Renal cortical epithelial cell (primary cell): ENCODE measurements around the gene ARL6IP1. TPM values are rescaled to one million over a fixed set of nuclear protein-coding genes. Genes with fewer than 3 reads are reported as not detected.
"Not testable (repeated sequence)": the region's sequence is repeated elsewhere in the genome, so short reads cannot be mapped to it uniquely, and the experiment has no call there.

Experiments used
- DNase-seq: peaks from one replicate; pipeline ENCODE4 v3.0.0-alpha.2; 2011; ENCODE audit warnings: low read depth
- total RNA-seq: library from RNA; depleted of rRNA; stranded (reverse); fragments of >200 nt; gene quantifications from 2 replicates; pipeline ENCODE4 v1.2.3, GENCODE V29; 2014

The ARL6IP1 gene
- total RNA-seq, 1 donor from 2014 or later = 307 TPM

DNA sequence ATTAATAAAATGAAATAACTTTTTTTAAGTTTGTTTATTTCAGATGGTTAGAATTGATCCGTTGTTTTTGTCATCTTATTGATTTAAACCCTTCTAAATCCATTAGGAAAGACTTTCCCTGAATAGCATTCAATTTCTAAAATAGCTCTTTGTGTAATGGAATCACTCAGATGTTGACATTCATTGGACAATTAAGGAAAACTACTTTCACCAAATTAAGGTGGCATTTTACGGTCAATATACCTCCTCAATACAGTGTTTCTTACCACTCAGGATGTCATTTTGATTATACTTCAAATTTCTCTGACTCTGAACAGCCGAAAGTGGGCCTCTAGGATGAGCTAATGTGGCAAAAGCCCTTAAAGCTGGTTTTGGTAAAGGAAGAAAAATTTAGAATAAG lies 1.8 kb downstream of the ARL6IP1 start:
- no peak for DNase-seq

DNA sequence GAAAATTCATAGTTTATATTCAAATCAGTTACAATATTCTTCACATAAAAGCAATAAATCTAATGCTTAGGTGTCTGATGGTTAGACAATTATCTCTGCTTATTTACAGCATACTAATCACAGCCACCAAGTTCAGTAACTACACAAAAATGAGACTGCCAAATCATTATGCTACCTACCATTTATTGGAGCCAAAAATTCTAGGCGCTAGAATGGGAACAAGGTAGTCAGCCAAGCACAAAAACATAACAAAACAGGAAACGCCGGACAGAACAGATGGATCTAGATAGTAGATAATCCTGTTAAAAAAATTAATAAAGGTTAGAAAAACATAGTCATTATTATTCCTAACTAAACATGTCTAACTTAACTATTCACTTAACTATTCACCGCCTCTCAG lies 3.6 kb downstream of the ARL6IP1 start:
- DNase-seq = no peak

DNA sequence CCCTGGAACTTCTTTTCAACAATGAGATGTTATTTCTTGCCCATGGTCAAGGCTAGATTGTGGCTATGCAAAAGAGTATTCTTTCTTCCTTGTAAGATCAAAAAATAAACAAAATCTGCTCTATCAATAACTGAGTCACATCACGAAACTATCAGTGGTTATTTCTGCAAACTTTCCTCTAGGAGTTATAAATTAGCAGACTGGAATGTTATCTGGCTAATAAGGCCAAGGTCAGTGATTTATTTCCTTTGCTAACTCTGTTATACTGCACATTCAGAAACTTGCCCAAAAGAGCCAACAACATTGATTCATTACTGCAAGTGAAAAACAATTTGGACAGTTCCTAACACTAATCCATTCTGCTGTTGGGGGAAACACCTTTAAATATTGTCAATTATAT lies 5.0 kb downstream of the ARL6IP1 start:
- DNase-seq = no peak

DNA sequence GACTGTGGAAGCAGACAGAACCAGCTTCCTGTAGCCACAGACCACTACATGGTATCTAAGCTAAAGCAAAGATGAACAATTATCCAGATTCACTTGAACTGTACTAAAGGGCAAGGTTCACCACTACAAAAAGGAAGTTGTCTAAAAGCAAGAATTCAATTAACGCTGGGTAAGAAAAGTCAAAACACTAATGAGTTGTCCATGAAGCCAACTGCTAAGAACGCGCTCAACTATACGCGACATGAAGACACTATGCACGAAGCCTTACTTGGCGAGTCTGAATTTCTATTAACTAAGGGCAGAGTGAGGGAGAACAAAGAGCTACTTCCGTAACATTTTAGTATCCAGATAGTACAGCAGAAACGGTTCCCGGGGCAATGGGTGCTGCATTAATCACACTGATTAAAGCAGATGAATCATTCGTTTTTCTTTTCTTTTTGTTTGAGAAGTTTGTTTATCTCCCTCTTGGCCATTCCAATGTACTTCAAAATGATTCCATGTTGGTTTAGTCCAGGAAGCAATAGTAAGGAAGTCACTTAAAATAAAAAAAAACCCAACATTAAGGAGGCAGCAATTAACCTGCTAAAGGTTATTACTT lies 8.4 kb downstream of the ARL6IP1 start:
- DNase-seq = no peak

DNA sequence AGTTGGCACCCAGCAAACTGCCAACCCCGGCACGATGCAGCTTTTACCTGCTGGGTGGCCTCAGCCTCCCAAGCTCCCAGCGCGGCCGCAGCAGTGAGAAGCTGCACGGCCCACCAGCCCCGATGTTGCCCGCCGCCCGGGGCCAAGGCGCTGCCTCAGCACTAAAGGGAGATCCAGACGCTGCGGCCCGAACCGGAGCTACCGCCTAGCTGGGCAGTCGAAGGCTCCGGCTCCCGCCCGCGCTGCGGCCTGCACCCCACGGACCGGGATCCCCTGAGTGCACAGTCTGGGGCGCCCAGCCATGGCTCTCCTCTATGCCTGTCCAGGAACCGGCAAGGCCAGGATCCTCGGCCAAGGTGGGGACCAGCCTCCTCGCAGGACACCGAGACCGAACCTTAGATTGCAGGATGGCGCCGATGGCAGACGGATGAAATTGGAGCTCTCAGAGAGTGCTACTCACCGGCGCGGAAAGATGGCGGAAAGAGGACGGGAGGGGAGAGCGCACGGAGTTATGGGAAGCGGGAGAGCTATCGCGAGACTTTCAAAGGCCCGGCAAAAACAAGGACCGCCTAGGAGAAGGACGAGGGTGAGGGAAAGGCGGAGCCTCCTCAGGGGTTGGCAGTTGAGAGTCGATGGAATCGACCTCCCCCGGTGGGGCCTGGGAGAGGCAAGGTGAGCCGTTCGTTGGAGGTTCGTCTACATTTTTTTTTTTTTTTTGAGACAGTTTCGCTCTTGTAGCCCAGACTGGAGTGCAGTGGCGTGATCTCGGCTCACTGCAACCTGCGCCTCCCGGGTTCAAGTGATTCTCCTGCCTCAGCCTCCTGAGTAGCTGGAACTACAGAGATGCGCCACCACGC lies 11.3 kb downstream of the ARL6IP1 start, which contains the start of gene RPS15A:
RPS15A (minus strand) TSS at position 485 of the 857 bp plus-strand sequence. CDS start 1,221 bp downstream, outside the sequence.
- peak; percentile 96 for DNase-seq

DNA sequence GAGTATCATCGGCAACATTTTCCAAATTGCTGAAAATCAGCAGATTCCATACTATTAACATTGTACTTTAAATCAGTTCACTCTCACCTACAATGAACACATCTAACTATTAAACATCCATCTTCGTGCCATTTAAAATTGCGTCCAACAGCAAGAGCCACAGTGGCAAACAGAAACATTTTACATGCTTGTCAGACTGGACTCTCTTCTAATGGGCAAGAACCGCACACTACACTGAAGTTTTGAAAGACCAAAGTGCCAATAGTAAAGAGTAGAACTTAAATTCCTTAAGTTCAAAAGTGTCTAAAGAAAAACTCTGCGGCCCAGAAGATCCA lies 11.9 kb downstream of the ARL6IP1 start:
- DNase-seq = no peak

DNA sequence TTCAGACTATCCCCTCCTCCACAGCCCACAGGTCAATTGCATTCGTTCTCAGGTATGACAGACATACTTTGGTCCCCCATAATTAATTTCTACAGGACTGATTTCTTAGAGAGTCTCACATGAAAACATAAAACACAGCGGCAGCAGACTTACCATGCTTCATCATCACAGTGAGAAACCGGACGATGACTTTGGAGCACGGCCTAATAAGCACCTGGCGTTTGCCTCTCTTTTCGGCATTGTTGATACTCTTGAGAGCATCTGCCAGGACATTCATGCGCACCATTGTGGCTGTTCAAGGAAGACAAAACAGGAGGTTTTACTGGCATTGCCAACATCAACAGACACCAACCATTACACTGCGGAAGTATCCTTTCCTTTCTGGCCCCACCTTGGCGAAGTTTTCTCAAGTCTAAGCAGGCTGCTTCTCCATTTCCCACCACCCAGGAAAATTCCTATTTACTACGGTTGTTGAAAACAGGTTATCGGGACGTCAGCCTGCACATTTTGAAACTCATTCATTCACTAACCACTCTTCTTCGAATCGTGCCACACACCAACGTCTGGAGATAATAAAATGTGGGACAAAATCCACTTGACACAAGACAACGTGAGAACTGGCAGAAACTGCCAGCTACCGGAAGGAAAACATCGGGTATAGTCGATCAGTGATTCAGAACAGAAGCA lies 12.4 kb downstream of the ARL6IP1 start:
- DNase-seq = no peak

DNA sequence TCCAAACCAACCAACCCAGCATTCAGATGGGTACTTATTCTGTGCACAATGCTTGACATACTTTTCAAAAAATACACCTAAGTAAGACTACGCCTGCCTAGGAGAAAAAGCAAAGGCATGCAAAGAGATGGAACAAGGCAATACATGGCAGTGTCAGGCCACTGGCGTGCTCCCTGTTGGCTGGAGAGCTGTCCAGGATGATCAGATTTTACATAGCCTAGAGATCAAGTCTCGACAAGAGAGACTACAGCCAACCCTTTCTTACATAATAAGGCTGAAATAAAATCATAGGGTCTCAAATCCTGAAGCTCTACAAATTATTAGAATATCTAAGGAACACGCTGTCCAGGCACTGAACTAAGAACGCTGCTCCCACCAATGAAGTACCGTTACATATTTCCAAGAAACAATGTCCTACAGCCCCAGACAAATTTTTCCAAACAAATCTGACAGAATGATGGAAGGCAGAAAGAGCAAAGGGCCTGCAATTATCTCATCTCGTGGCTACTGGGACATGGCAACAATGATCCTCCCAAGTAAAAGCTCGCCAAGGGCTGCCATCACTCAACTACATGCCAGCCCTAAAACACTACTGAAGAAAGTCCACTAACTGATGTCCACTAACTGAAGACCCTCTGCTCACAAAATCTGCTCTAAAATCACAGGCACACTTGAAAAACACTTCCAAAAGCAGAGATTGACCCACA lies 16.3 kb downstream of the ARL6IP1 start:
- DNase-seq = no peak

DNA sequence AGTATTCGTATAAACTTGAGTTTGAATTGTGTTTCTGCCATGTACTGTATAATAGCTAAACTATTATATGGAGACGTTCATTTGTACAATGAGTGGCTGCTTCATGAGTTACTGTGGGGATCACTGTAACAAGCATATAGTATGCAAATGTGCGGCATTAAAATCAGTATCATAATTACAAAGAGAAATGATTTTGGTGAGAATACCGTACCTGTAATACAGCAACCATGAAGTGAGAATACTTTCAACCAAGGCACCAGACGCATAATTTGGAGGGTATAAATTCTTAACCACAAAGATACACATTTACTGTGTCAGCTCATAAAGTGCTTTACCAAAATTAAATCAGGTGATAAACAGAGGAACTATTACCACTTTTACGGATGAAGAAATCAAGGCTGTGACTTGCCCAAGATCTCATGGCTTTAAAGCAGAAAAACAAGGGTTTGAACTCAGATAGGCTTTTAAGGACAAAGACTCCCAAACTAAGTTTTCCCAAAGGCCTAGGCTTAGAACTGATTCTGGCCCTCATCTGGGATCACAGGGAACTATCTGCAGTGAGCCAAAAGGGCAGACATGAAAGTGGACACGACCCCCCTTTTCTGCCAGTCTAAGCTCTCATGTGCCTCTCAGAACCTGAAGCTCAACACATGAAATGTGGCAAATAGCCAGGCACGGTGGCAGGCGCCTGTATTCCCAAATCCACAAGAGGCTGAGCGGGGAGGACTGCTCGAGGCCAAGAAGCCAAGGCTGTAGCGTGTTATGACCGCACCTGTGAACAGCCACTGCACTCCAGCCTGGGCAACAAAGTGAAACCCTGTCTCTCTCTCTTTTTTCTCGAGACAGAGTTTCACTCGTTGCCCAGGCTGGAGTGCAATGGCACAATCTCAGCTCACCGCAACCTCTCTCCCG lies 17.7 kb downstream of the ARL6IP1 start:
- DNase-seq = no peak

DNA sequence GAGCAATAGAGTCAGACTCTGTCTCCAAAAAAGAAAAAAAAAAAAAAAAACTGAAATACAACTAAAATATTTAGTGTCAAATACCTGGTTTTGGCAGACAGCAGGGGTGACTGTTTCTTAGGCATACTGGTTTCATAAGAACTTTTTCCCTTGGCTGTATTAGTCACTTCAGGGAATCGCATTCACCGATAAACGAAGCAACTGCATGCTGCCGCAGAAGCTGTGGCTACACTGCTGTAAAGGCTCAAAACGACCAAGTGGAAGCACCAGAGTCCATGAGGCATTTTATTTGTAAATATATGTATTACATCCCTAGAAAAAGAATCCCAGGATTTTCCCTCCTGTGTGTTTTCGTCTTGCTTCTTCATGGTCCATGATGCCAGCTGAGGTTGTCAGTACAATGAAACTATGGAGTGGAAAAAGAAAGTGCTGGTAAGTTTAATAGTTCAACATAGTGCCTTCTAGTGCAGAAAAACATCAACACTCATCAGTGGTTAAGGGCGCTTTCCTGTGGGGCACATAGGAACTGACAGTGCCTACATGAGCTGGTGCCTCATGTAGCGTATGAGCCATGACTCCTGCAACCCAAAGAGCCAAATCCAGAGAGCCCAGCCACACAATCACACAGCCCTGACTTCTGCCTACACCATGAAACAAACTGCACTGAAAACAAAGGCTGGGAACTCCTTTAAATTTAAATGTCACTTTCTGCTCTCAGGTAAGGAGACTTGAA lies 18.5 kb downstream of the ARL6IP1 start:
- DNase-seq = no peak

DNA sequence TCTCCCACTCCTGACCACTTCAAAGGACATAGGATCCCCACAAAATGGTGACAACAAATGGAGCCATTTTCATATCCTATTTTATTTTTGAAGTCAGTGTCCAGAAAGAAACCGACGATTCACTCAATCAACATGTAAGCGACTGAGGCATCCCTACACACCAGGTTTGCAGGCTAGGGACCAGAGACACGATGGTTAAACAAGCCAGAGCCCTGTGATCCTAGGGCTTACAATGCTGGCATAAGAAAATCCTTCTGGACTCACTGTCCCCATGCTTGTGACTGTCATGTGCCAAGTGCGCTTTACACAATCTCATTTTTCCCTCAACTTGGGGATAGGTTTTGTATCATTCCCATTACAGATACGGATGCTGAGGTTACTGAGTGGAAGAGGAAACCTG lies 20.1 kb downstream of the ARL6IP1 start:
- DNase-seq = not testable (repeated sequence)

DNA sequence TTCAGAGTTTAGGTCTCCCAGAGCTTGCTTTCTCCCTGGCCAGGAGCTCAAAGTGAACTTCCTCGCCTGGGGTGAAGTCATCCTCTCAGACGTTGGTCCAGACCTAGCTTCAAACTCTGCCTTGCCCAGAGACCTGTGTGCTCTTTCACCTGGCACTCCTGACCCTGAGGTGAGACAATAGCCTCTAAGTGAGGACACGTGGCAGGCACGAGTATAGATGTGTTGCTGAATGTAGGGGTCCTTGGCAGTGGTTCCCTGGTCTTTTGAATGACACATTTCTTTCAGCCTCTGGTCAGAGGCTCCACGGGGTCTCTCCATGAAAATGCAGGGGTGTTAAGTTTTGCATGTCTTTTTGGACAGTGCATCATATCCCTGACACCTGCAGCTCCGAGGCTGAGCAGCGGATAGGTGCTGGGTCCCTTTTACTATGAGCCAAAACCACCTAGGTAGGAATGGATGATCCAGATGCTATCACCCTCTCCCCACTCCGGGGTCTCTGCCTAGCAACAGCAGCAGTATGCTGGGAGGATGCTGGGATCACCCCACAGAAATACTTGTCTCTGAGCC lies 20.8 kb downstream of the ARL6IP1 start:
- DNase-seq = not testable (repeated sequence)

DNA sequence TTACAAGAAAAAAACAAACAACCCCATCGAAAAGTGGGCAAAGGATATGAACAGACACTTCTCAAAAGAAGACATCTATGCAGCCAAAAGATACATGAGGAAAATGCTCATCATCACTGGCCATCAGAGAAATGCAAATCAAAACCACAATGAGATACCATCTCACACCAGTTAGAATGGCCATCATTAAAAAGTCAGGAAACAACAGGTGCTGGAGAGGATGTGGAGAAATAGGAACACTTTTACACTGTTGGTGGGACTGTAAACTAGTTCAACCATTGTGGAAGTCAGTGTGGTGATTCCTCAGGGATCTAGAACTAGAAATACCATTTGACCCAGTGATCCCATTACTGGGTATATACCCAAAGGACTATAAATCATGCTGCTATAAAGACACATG lies 23.7 kb downstream of the ARL6IP1 start:
- not testable (repeated sequence) for DNase-seq

DNA sequence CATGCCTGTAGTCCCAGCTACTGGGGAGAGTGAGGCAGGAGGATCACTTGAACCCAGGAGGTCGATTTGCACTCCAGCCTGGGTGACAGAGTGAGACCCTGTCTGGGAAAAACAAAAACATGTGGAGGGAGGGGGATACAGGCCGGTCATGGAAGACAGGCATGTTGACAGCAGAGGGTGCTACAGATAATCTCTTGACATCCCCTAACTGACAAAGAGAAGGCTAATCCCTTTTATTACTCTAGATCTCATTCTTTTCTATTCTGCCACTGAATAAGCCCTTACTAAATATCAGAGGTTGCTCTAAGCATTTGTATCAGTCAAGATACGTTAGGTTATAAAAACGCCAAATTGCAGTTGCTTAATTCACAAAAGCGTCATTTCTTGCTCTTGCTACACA lies 25.0 kb downstream of the ARL6IP1 start:
- not testable (repeated sequence) for DNase-seq

DNA sequence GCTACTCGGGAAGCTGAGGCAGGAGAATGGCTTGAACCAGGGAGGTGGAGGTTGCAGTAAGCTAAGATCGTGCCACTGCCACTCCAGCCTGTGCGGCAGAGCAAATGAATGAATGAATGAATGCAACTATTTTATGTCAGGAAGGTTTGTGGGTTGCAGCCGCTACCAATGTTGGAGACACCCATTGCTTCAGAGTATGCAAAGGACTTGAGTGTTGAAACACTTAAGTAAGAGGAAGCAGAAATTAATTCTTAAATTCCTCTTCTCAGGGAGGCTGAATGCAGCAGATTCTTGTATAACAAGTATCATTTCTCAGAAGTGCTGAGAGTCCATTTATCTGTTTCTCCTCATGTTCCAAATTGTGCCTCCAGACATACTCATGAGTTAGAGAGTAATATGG lies 26.7 kb downstream of the ARL6IP1 start:
- not testable (repeated sequence) for DNase-seq

DNA sequence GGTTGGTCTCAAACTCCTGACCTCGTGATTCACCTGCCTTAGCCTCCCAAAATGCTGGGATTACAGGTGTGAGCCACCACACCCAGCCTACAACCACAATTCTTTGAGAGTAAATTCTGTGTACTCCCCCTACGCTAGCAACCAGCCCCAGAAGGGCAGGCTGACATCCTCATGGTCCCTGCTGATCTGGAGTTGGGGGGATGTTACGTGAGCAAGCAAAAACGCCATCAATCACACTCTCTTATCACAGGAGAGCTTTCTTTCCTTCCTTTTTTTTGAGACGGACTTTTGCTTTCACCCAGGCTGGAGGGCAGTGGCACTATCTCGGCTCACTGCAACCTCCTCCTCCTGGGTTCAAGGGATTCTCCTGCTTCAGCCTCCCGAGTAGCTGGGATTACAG lies 29.2 kb downstream of the ARL6IP1 start:
- not testable (repeated sequence) for DNase-seq

DNA sequence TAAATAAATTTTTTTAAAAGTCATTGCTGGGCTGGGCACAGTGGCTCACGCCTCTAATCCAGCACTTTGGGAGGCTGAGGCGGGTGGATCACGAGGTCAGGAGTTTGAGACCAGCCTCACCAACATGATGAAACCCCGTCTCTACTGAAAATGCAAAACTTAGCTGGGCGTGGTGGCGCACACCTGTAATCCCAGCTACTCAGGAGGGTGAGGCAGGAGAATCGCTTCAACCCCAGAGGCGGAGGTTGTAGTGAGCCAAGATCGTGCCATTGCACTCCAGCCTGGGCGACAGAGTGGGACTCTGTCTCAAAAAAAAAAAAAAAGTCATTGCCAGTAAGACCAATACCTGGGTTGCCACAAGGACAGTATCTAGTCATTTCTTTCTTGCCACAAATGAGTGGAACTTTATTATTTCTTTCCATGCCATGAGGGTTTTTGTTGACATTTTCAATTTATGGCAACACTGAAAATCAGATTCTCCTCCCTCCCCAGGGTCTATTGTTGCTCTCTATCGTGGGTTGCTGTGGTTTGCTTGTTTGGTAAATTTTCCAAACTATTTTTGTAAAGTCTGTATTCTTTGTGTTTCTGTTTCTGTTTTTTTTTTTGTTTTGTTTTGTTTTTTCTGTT lies 30.9 kb downstream of the ARL6IP1 start:
- not testable (repeated sequence) for DNase-seq

DNA sequence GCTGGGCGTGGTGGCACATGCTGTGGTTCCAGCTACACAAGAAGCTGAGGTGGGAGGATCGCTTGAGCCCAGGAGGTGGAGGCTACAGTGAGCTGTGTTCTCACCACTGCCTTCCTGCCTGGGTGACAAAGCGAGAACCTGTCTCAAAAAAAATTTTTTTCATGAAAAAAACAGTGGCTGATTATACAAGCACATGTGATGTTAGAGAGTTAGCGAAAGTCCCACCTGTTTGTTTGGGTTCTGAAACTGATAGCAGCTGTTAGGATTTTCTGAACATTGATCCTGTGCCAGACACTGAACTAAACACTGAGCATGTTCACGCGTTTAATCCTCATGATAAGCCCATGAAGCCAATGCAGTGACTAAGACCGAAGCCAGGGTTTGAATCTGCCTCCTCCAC lies 34.1 kb downstream of the ARL6IP1 start:
- DNase-seq = not testable (repeated sequence)

DNA sequence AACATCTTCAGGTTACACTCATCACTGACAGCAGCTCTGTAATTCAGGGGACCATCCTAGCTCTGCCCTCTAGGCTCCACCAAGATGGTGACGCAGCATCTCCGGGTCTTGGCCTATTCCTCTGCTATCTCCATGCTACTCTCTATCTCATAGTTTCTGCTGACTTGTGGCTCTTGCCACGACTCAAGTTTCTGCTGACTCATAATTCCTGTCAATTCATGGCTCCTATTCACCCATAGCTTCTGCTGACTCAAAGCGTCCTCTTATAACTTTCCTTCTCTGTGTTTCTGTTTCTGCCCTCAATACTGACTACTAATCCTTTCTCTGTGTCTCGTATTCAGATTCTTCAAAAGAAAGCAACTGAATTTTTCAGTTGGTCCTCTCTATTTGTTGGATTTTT lies 38.6 kb downstream of the ARL6IP1 start:
- DNase-seq = not testable (repeated sequence)
